DMS53 (cell line): Measurements from ENCODE around the gene ARHGAP6.
"Not testable (repeated sequence)": the region's sequence is repeated elsewhere in the genome, so short reads cannot be mapped to it uniquely, and the experiment has no call there.

Source experiments
- DNase-seq: peaks from one replicate; lab custom pipeline; 2025; lab: John Stamatoyannopoulos, UW

ARHGAP6 gene

DNA sequence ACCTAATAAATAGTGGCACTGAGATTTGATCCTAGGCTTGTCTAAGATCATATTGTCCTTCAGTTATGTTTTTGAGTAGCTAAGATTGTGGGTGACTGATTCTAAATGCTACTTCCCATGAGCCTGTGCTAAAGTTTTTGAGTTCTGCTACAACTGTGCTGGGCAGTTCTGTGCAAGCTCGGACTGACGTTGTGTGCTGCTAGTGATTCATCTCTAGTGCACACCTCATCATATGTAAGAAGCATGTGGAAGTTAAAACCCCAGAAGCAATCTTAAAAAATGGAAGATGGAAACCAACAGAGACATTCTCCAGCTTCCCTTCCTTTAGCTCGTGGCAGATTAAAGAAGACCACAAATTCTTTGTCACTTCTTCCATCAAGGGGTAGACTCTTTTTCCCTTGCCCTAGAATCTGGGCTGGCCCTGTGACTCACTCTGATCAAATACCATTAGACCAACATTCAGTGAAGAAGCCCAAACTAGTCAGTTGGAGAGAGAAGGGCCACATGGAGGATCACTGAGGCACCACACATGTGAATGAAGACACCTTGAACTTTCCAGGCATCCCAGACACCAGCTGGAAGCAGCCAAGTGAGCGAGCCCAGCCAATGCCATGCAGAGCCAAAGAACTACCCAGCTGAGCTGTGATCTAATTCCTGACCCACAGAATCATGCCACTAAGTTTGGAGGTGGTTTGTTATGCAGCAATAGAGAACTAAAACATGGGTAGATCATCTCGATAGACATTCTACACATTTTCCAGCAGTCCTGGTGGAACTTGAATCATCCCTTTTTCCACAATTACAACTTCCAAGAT is 16.8 kb downstream of the ARHGAP6 start:
- no peak for DNase-seq

DNA sequence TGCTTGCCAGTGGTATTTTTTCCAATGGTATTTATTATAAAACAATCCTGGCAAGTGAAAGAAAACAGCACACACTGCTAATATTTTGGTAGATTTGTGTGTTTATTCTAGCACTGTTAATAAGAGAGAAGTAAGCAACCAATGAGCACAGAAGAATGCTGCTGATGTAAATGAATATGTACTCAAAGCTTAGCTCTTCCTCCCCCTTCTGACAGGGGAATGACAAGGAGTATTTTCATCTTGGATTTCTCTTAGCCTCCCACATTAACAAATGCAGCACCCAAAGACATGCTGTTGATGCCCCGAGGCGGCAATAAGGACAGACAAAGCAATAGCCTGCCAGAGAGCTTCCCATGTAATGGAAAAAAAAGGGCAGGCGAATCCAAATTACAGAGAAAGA is 18.6 kb downstream of the ARHGAP6 start:
- DNase-seq, result no peak

DNA sequence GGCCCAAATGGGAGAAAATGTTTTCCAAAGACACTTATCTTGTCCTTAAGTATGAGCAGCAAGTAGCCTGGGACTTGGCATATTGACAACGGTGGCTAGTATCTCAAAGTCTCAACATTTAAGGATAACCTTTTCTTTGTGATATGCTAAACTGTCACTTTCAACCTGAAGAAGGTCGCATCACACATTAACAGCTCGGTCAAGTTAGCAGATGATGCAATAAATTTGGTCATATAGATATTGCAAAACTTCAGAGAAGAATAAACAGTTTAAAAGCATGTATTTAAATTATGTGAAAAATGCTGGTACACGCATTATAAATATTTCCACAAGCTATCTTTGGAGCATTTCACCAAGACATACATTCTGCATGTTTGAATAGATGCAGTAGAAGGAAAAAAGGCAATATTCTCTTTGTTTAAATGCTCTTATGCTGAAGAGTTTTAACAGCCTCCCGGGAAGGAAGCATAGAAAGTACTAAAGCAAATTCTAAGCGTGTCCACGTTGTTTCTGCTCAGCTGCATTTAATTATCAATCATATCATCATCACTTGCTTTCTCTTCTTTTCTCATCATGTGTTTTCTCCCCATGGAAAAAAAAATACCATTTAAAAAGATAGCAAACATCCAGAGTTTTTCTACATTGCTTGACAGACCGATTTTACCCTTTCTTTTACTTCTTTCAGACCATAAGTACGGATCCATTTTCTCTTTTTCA is 24.2 kb downstream of the ARHGAP6 start:
- no peak for DNase-seq

DNA sequence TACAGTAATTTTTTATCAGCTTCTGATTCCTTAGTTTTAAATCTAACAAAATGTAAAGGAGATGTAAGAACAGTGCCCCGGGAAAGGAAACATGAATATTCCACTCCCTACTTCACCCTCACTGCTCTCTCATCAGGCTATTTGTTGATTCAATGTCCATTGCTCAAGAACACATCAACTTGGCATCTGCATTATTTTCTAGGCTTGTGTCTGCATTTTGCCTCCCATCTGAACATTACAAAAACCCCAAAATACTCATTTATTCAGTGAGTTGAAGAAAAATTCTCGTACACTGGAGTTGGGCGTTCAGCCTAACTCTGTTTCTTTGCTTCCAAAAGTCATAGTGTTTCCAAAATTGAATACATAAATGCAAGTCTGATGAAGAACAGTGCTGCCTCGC is 25.6 kb downstream of the ARHGAP6 start:
- no peak for DNase-seq

DNA sequence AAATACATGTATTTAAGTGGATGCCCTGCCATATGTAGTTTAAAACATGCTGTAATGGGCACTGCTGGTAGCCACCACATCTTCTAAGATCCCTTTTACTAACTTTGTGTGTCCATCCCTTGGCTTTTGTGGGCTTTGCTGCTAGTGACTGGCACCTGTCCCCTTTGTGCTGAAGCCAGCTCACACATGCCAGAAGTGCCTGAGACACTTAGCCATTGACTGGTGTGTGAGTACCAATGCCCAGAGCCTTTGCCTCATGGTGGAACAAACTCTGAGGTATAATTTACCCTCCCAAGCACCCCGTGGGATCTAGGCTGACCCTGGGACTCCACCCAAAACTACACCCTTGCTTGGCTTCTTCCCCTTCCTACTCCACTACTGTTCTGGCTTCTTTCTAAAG is 33.0 kb downstream of the ARHGAP6 start:
- no peak for DNase-seq

DNA sequence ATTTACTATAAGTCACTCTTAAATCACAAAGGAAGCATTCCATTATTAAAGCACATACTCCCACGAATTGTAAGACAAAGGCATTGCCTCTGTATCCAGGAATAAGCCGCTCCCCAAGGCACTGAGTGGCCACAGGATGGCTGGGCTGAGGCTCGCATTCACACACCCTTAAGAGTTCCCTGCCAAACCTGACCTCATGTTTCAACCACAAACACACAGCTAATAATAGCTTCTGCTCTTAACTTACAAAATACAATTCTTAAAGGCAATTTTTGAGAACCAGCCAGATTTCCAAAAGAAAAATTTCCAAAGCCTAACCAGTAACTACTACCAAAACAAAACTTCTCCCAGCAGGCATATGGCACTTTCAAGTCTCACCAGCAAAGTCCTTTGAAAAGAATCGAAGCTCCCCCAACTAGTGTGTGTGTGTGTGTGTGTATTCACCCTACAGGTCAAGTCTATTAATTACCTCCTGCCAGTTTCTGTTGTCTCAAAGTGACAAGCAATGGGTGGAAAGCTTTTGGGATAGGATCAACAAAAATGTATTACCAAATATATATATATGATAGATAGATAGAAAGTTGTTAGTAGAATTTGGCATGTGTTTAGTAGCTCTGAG is 36.0 kb downstream of the ARHGAP6 start:
- DNase-seq, result no peak

DNA sequence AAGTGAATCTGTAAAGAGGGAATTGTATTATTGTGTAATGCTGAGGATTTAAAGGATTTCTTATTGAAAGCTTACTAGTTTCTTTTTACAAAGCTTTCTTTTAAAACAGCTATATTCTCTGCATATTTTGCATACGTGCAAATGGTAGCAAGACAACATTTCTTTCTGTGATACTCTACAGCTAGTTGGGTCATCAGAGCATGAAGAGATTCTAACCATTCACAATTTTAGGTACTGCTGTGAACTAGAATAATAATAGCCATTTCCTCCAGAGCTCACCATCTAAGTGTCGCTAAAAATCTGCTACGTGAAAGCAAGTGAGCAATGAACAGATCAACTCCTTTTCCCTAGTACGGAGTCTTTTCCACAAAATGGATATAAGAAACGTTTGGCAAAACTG is 37.3 kb downstream of the ARHGAP6 start:
- no peak for DNase-seq

DNA sequence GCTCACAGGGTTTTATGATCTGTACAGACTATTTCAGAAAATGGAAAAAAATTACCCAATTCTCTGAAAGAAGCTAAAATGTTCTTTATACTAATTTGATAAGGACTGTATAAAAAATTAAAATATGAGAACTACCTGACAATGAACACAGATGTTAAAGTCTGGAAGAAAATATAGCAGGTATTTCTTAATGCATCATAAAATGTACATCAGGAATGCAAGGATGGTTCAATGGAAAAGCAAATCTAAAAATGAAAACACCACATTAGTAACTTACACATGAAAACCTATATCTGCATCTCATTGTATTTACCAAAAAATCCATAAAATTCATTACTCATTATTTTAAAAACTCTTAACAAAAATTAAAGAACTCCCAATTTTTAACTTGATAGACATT is 39.4 kb downstream of the ARHGAP6 start:
- no peak for DNase-seq

DNA sequence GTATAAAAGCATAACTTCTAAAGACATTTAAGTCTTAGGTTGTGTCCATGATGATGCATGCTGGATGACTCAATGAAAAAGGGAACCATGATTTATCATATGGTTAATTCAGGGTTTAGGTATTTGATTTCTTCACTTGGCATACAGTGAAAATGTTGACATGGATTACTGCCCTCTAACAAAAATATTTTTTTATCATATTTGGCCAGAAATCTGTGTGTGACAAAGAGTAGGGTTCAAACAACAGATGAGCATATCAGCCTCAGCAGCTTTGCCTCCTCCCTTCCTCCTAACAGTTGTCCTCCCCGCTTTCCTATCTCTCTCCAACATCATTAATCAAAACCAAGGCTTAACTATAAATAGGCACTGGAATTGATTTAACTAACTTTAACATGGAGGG is 46.3 kb downstream of the ARHGAP6 start:
- no peak for DNase-seq

DNA sequence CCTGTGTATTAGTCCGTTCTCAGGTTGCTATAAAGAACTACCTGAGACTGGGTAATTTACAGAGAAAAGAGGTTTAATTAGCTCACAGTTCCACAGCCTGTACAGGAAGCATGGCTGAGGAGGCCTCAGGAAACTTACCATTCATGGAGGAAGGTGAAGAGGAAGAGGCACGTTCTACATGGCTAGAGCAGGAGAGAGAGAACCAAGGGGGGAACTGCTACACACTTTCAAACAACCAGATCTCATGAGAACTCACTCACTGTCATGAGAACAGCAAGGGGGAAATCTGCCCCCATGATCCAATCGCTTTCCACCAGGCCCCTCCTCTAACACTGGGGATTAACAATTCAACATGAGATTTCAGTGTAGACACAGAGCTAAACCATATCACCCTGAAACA is 51.5 kb downstream of the ARHGAP6 start:
- not testable (repeated sequence) for DNase-seq

DNA sequence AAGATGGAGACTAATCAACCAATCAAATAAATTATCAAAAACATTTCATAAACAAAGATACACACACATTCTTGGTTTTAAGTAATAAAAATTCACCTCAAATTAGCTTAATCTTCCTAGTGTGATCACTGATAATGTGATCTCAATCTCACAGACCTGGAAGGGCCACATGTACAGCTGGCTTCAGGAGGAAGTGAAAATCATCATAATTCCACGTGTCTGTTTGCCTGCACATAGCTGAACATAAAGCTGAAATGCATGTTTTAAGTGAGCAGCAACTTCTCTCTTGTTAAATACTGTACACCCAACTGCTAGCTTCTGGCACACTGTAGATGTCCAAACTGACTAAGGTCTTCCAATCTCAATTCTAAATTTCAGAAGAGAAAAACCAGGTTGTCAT is 53.8 kb downstream of the ARHGAP6 start:
- DNase-seq, result no peak

DNA sequence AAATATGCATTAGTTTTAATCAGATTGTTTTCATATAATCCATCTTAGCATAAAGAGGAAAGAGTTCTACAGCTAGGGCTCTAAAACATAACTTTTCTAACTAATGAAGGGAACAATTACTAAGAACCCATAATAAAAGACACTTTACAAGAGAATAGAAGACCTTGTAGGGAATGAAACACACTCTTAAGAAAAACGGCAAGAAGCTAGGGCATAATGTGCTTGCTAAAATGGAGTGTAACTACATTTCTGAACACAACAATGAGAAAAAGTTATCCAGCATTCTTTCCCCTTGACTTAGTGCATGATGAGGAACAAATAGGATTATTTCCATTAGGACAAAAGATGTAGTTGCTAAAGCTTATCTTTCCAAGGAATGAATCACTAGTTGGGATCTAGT is 54.6 kb downstream of the ARHGAP6 start:
- no peak for DNase-seq

DNA sequence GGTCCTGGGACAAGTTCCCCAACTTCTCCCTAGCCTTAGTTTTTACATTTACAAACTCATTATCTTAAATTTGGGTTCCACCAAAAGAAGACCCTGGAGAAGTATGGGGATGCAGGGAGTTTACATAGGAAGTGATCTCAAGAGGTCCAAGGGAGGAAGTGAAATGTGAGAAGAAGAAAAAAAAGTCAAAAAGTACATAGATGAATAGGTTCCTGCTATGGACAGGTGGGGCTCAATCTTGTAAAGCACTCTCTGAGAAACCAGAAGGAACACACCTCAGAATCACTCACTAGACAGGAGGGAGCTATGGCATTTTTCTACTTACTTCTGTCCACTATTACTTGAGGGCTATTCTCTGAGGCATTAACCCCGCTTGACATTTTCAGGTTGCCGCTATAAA is 56.6 kb downstream of the ARHGAP6 start:
- no peak for DNase-seq

DNA sequence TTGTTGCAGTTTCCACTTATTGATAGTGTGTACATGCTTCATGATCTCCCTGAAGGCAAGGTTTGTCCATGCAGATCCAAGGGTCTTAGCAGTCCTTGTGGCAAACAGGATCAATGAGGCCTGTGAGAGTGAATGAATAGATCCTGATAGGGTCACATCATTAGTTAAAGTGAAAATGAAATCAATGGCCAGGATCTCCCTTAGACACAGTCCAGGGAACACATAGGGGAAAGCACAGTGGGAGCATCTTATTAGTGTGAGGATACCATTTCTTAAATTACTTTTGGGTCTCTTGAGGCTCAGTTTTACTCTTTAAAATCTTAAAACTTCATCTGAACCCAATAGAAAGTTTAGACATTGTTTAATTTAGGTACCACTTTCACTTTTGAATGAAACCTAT is 59.3 kb downstream of the ARHGAP6 start:
- DNase-seq, result no peak

DNA sequence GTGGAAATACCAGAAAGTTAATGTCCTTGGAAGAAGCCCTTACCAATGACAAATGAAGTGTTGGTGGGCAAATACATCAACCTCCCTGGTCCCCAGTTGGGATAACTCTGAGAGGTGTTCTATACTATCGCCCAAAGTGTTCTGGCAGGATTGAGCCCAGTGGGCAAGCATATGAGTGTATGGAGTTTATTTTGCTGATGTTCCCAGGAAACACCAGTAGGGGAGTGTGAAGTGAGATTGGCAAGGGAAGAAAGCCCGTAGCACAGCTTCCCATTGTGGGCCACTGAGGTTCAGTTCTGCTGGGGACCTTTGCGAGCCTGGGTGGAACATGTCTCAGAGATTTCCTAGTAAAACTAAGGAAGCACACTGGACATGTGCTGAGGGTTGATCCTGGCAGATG is 65.1 kb downstream of the ARHGAP6 start:
- no peak for DNase-seq

DNA sequence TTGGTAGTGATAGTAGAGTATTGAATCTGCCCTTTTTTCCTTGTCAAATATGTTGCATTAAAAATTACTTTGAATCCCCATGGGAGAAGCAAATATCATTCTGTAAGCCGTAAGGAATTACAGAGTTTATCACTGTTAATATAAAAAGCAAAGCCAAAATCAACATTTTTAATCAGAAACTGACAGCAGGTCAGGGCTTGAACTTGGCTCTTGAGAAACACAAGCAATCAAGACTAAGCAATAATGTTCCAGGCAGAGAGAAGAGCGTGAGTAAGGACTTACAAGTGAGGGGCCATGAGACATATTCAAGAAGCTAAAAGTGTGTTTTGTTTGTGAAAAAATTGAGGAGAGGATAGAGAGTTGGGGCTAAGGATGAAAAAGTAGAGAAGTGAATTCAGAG is 68.2 kb downstream of the ARHGAP6 start:
- DNase-seq, result no peak

DNA sequence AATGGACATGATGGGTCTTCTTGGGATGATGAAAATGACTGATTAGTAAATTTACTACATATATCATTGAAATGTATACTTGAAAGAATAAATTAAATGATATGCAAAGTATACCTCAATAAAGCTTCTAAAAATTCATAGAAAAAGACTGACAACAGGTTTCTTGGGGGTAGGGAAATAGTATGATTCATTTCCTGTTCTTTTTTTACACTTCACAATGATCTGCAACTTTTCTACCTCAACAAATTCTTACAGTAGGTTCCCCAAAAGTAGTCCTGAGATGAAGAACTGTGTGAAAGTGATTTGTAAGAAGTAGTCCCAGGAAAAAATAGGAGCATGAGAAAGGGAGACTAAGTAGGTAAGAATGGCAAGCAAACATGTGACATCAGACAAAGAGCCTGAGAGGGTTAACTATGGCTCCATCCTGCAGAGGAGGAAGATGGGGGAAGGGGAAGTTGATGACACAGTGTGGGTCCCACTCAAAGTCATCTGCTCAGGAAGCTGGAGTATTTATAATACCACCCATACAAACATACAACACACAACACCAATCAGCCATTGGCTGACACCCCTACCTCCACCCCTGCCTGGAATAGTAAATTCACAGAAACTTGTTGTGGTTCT is 73.9 kb downstream of the ARHGAP6 start:
- no peak for DNase-seq

DNA sequence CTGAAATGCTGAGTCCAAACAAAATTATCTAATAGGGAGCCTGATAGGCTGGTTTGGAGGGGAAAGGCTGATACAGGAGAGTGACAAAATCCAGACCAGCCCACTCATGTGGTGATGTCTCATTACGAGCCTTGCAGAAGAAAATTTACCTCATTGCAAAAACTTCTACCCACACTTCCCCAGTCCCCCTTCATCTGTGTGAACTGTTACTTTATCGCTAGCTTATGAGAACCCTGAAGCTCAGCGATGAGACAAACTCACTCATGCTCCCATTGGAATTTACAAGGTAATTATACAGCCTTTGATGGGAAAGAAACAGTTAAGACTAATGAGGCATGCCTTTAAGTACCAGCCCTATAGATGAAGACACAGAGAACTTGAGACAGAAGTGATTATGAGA is 76.1 kb downstream of the ARHGAP6 start:
- no peak for DNase-seq

DNA sequence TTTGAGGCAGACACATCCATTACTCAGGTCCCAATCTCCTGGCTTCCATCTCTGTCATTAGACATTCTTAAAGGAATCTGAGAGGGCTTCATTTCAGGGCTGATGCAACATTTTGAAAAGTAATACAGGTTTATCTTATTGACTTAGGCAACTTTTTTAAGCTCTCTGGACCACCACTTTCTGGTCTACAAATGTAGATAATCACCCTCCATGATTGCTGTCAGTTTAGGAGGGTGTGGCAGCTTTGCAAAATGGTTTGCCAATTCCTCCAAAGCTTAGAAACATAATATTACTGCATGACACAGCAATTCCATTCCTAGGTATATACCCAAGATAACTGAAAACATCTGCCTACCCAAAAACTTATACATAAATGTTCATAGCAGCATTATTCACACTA is 77.6 kb downstream of the ARHGAP6 start:
- DNase-seq, result no peak

DNA sequence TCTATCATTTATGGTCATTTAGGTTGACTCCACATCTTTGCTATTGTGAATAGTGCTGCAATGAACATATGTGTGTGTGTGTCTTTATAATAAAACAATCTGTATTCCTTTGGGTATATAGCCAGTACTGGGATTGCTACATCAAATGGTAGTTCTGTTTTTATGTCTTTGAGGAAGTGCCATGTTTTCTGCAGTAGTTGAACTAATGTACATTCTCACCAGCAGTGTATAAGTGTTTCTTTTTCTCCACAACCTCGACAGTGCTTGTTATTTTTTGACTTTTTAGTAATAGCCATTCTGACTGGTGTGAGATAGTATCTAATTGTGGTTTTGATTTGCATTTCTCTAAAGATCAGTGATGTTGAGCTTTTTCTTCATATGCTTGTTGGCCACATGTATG is 80.5 kb downstream of the ARHGAP6 start:
- no peak for DNase-seq

DNA sequence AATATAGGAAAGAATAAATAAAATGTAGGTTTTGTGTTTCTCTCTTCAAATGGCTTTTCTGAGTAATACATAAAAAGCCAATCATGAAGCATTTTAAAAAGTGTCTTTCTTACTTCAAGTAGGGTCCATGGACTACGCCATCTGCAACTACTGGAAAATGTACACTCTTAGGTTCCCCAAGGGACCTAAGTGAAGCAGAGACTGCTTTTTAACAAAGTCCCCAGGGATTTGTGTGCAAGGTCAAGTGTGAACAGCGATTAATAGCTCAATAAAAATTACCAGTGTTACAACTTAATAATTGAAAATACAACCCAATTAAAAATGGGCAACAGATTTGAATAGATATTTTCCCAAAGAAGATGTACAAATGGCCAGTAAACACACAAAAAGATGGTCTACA is 84.9 kb downstream of the ARHGAP6 start:
- no peak for DNase-seq

DNA sequence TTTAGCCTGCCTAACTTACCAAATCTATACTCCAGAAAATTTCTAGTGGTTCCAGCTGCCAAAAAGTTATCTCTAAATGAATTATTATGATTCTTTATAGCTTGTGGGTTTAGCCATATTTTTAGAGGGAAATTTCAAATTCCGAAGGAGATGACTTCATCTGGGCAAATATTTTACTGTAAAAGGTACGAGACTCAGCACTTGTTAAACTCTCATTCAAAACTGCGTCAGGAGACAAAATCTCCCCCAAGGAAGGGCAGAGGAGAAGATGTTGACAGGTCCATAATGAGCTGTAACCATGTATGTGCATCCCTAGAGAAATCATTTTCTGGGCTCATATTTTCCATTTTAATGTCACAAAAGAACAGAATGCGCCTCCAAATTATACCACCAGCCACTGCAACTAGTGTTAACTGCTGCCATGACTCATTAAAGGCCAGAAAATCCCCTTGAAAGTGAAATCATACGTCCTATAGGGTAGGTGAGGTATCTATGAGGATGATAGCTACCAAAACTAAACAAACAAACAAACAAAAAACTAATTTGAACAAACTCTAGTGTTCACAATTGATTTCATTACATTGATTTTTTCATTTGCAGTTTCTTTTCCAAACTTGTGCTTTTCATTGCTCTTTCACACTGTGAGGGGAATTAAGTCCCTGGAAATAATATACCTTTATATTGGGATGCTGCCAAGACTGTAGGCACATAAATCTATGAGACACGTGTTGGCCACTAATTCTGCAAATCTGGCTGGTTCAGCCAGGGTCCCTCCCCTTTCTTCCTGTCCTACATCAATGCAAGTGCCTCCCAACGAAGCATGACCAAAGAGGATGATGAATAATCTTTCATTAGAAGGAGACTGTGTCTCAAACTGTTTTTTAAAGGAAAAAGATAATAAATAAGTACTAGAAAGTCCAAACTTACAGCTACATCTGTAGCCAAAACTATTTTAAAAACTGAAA is 85.8 kb downstream of the ARHGAP6 start:
- no peak for DNase-seq
